Lung (tissue), 12 donors: ENCODE data around the gene LMBRD1. TPM values are rescaled to one million over a fixed set of nuclear protein-coding genes. Genes with fewer than 3 reads are reported as not detected.

Experiments
- ATAC-seq: fragments of 200-7000 bp; cut with Tn5 transposase; one replicate; pipeline ENCODE4 v1.9.1; 2020; ENCODE audit warnings: moderate number of reproducible peaks; ENCODE audit not compliant: insufficient read depth, low FRiP score
- DNase-seq, 3 donors: peaks; one replicate each; pipeline ENCODE4 v3.0.0-alpha.2; 2013 to 2017
- H3K27ac ChIP-seq, 2 donors: one replicate each; pipeline ENCODE4 v1.5.1; 2013; ENCODE audit warnings: mild to moderate bottlenecking in 2 of 2, moderate library complexity in 2 of 2, control low read depth in 1 of 2, inconsistent platforms in 1 of 2, low read depth in 1 of 2, low read length in 1 of 2
- H3K27me3 ChIP-seq, 3 donors: one replicate each; pipeline ENCODE4 v1.5.1; 2013; ENCODE audit warnings: low read length in 2 of 3; ENCODE audit not compliant: control insufficient read depth in 3 of 3, insufficient read depth in 3 of 3
- H3K36me3 ChIP-seq, 4 donors: one replicate each; pipeline ENCODE4 v1.5.1; 2013; ENCODE audit warnings: low read length in 4 of 4, mild to moderate bottlenecking in 1 of 4, moderate library complexity in 1 of 4; ENCODE audit not compliant: control insufficient read depth in 4 of 4, insufficient read depth in 4 of 4
- H3K4me1 ChIP-seq, 5 donors: one replicate each; pipeline ENCODE4 v1.5.1; 2013; ENCODE audit warnings: low read length in 5 of 5, mild to moderate bottlenecking in 2 of 5, moderate library complexity in 1 of 5; ENCODE audit not compliant: control insufficient read depth in 5 of 5, insufficient read depth in 5 of 5
- H3K4me3 ChIP-seq: one replicate; pipeline ENCODE4 v1.5.1; 2013; ENCODE audit warnings: mild to moderate bottlenecking, control low read depth, moderate library complexity
- H3K9ac ChIP-seq, 2 donors: one replicate each; pipeline ENCODE4 v1.5.1; 2013; ENCODE audit warnings: low read length in 2 of 2, control low read depth in 1 of 2; ENCODE audit not compliant: insufficient read depth in 1 of 2
- H3K9me3 ChIP-seq, 4 donors: one replicate each; pipeline ENCODE4 v1.5.1; 2013; ENCODE audit warnings: low read length in 3 of 4, mild to moderate bottlenecking in 1 of 4, moderate library complexity in 1 of 4; ENCODE audit not compliant: control insufficient read depth in 4 of 4, insufficient read depth in 3 of 4
- CTCF ChIP-seq: IDR thresholded peaks from 2 replicates; pipeline ENCODE4 v1.5.1; 2012; ENCODE audit warnings: mild to moderate bottlenecking; ENCODE audit errors: control extremely low read depth, extremely low read depth
- WGBS, 2 donors: extraction: QIAGEN DNeasy Blood & Tissue Kit; methylation state at CpG; one replicate each; pipeline ENCODE4 v1.1.7; 2013; 5-methylcytosine and 5-hydroxymethylcytosine counted together
- polyA plus RNA-seq, 2 donors: library from polyadenylated mRNA; stranded (reverse); fragments of 200-250 nt; gene quantifications; one replicate each; pipeline ENCODE4 v1.2.1, GENCODE V29; 2013
- total RNA-seq, 2 donors: library from RNA; depleted of rRNA in 1 of 2; stranded (reverse); fragments of >200 nt in 1 of 2; gene quantifications; one replicate each; pipeline ENCODE4 v1.2.1, GENCODE V29; 2014 to 2021
- donor health status: control.
- donor health status: control.
- donor health status: Bipolar disorder and iron deficiency.
- donor health status: healthy.
- donor health status: DM: yes; HTN: yes; CAD: no.

LMBRD1 gene
- total and polyA plus RNA-seq, 4 donors, result 31.2 to 102 (median 41.8) TPM

- Histone ChIP-seq H3K36me3 (no peaks in the 10 kb centered on the region), H3K9ac (no peak overlapping the region), H3K9me3 (peaks cover 0 to 4% (median 1%) of the 10 kb centered on the region in 4 donors), H3K4me1 (no peaks in the 10 kb centered on the region), H3K27ac (no peak overlapping the region), H3K27me3 (no peaks in the 10 kb centered on the region), H3K4me3 (no peak overlapping the region)
- TF ChIP-seq CTCF, result no peak
- ATAC-seq (no peak), DNase-seq (no peak)
- 91 to 95% methylated on average over 1 of the region's 1 CpG for WGBS, 2 donors
Measured at GRCh38 chr6:69630767-69631166, 166.0 kb downstream of the LMBRD1 start.

- ATAC-seq, result no peak
- Histone ChIP-seq H3K9me3 (peaks cover 0 to 4% (median 1%) of the 10 kb centered on the region in 4 donors), H3K9ac (no peak overlapping the region), H3K4me1 (no peaks in the 10 kb centered on the region), H3K4me3 (no peak overlapping the region), H3K36me3 (no peaks in the 10 kb centered on the region), H3K27me3 (no peaks in the 10 kb centered on the region), H3K27ac (no peak overlapping the region)
- WGBS, 2 donors, result 35 to 36% methylated on average over 1 of the region's 1 CpG
- DNase-seq, result no peak
- TF ChIP-seq CTCF, result no peak
Measured at GRCh38 chr6:69627625-69628024, 169.2 kb downstream of the LMBRD1 start.

- Histone ChIP-seq H3K27me3 (no peaks in the 10 kb centered on the region), H3K9me3 (peaks cover 0 to 4% (median 1%) of the 10 kb centered on the region in 4 donors), H3K27ac (no peak overlapping the region), H3K4me3 (no peak overlapping the region), H3K9ac (no peak overlapping the region), H3K4me1 (no peaks in the 10 kb centered on the region), H3K36me3 (no peaks in the 10 kb centered on the region)
- DNase-seq, result no peak
- no peak for ATAC-seq
- TF ChIP-seq CTCF, result no peak
- WGBS, 2 donors, result 57 to 62% methylated on average over 2 of the region's 2 CpGs
Measured at GRCh38 chr6:69624944-69625343, 171.9 kb downstream of the LMBRD1 start.

Other genes starting within 250 kb of the LMBRD1 start
- 1 to 10 TPM in 1 of 2 donors, under 1 TPM in 1; 0.80 to 4.4 TPM for gene COL19A1, start 69.5 kb upstream of the LMBRD1 start, total RNA-seq
- gene COL19A1, start 69.5 kb upstream of the LMBRD1 start, polyA plus RNA-seq, result under 1 TPM in 1 of 2 donors, not detected in 1; 0.09 TPM